ENCODE data around the gene CTBP2.

Gene CTBP2

DNA sequence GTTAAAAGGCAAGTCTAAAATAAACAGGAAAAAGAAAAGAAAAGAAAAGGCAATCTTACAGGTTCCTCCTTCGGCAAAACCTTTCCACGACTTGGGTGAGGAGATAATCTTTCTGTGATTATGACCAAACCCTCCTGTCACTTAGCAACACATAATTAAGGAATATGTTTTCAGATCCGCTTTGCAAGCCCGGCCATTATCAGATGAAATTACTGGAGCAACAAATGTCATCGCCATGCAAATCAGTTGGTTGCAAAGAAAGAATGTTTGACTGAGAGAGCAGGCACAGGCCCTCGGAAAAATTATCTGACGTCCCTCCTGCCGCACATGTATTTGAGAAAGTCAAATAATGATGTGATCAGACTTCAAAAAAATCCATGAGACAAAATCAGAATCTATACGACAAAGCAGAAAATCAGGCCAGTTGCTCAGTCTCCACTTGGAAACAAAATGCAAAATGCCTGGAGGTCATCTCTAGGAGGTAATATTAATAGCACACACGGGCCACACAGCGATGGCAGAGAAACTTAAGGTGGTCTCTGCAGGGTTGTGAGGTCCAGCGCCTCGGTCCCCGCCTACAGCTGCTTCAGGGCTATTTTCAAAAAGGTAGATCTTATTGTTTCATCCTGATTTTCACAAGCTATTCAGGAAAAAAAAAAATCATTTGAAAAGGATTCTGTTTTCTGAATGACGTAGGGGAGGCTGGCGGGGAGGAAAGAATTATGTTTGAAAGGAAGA is 135.7 kb downstream of the CTBP2 start:
- no peak for DNase-seq (ENCODE audit: low read depth)

DNA sequence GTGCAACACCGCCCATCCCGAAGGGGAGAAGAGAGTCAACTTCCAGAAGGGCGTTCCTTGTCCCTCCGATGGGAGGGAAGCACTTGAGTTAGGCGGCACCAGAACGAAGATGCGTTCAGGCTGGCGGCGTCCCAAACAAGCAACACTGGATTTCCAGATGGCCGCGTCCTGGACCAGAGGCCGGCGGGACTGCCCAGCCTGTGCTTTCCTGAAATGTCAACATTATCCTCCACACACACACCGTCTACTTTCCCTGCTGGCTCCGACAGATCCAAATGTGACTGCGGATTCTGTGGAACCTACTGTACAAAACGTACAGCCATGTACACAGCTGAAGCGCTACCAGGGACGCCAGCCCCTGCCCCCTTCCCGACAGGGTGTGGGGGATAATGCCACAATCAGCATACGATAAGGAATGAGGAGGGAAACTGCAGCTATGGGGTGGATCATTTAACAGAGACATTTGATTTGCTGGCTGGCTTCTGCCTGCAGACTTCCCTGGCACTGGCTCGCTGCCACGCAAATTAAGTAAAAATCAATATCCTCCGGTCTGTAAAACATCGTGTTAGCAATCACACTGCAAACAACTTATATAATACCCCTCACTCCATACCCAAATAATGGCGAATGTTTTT is 136.4 kb downstream of the CTBP2 start:
- DNase-seq (ENCODE audit: low read depth) = no peak

DNA sequence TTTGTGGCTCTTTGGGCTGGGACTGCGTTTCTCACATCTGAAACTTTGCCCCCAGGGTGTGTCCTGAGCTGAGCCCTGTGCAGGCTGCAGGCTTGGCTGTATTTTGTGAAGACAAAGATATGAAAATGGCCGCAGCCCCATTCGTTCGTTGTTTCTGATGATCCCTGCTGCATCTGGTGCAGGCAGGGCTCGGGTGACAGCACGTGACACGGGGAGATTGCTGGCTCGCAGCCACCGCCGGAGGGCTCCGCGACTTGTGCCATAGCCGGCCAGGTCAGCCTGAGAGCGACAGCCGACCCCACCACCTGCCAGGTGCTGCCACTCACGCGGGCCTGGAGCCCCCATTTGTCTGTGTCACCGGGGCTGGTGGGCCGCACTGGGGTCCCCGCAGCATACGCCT is 137.1 kb downstream of the CTBP2 start:
- DNase-seq (ENCODE audit: low read depth) = no peak

DNA sequence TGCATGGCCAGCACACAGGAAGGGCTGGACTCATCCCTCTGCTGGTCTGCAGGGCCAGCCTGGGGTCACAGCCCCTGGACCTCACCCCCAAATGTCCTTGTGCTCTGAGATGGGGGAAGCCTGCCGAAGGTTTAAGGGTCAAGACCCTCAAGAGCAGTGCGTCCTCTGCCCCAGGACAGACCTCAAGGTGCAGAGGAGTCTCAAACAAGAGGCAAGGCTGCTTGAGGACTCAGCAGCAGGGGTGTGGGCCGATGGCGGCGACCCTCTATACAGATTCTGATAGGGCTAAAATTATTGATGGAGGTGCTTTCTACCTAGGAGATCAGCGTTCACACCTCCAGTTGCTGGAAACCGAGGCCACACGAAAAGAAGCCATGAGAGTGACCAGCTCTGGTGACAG is 137.7 kb downstream of the CTBP2 start:
- DNase-seq (ENCODE audit: low read depth) = no peak

DNA sequence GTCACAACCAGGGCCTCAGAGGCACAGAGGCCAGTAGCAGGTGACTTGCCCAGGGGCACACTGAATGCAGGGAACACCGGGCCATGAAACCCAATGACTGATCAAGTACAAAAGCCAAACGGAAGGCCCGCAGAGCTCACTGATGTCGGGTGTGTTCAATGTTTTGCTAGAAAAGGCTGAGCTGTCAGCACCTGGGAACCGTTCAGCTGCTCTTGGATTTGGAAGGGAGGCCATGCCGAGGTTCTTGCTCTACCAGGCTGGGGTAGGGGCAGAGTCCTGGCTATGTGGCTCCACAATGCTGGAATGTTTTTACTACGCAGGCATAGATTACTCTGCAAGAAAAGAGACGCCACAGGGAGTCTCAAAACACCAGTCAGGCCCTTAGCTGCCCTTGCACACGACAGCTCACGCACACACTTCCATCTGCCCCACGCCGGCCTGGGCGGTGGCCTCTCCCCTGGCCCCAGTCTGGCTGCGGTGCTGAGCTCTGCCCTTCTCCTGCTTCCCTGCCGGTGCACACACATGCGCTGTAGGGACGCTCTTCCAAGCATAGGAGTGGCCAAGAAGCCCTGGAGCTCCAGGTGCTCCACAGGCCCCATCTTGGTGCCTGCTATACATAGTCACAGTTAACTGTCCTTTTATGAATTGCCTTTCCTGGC is 138.5 kb downstream of the CTBP2 start:
- no peak for DNase-seq (ENCODE audit: low read depth)

DNA sequence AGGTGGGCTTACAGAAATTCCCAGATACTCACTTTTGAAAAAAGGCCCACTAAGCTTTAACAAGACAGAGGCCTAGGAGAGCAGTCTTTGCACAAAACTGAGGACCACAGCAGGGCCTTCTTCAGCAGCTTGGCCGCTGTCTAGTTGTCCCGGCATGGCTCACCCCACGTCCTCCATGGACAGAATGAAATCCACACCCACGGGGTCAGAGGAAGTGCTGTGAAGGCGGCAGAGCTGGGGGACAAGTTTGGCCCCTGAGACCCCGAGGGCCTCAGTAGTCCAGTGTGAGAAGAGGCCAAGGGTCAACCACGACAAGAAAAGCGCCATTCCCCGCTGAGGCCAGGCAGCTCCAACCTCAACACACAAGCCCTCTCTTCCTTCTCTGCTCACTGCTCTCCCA is 139.5 kb downstream of the CTBP2 start:
- no peak for DNase-seq (ENCODE audit: low read depth)

DNA sequence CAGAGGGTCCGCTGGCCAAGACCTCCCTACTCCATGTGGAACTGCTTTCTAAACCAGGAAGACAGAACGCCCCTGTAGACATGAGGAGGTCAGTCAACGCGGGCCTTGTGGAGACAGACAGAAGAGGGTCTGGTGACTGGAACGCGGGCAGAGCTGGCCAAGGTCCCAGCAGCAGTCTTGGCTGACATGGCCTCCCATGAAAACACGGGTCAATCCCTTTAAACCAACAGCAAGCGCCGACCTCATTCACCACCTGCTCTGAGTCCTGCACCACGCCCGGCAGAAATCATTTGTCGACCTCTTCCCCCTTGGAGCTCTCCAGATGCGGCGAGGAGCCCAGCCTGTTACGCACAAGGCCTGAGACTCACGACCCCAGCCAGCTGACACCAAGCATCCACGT is 140.0 kb downstream of the CTBP2 start:
- no peak for DNase-seq (ENCODE audit: low read depth)

DNA sequence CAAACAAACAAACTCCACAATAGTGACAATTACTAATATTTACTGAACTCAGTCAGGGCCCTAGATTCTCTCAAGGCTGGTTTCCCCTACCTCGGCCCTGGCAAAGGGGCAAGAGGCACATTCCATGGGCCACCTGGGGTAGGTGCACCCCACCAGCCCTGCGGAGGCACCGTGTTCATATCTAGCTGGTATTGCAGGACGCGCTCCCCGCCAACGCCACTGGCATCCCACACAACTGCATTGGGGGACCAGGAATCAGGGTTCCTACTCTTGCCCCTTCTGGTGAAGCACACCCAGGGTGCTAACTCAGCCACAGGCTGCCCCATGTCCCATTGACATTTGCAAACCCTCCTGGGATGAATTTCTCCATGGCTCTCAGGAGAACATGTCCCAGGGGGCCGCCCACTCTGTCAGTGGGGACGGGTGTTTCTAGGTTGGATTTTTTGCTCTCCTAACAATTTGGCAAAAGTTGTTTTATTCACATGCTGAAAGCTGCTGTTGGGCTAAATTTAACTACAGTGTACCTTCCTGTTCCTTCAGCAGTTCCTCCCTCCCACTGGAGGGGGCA is 141.7 kb downstream of the CTBP2 start:
- no peak for DNase-seq (ENCODE audit: low read depth)

DNA sequence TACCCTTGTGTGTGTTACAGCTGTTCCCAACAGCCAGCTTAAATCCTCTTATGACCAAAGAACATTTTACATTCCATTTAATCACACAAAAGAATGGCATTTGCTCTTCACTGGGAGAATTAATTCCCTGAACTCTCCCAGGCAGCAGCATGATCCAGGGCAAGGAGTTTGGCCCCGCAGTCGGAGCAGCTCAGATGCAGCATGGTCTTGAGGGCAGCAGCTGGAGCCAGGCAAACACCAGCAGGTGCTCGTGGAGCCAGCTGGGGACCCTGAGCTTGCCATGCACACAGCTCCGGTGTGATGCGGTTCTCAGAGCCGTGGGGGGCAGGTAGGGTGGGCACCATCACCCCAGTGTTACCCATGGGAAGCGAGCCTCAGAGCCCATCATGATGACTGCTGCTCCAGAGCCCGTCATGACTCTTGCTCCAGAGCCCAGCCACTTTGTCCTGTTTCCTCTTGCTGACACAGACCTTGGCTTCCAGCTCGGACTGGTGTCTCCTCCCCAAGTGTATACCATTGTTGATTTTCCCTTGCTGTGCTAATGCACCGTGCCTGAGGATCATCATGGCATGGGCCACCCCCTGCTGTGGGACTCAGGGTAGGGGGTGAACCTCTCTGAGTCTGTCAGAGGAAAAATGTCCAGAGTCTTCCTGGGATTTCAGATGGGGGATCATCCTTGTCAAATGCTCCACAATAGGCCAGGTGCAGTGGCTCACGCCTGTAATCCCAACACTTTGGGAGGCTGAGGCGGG is 142.6 kb downstream of the CTBP2 start:
- no peak for DNase-seq (ENCODE audit: low read depth)

DNA sequence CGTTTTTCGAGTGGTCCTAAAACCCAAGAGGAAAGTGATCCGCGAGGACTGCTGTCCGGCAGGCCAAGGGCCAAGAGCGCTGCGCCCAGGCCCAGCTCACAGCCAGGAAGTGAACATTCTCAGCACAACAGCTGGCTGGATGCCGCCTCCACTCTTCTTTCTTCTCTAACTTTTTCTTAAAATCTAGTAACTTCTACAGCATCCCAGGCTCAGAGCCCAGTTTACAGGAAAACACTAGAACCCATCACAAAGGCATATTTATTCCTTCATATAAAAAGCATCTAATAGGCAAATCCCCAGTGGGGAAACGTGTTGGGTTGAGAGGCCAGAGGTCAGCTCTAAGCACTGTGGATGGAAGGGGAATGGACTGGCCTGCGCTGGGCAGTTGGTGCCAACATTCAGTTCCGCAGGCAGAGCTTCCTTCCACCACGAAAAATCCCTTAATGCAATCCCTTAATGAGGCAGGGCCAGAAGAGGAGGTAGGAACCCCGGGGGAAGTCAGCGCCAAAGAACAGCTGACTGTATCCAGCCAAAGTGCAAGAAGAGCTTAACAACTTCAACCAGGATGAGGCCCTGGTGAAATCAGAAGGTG is 143.7 kb downstream of the CTBP2 start:
- no peak for DNase-seq (ENCODE audit: low read depth)

DNA sequence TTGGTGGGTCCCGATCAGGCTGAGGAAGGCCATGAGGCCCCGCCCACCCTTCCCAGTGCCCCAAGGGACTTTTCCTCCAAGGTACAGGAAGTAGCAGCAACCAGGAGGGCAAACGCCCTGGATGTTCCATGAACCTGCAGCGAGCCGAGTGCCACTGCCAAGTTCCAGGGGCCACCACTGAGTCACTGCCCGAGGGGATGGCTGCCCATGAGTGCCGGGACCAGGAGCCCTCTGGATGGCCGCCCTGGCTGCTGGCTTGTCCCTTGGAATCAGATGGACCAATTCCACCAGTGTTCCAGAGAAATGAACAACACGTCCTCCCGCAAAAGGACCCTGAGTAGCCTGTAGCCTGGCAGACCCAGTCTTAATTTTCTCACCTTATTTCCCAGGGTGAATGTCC is 144.2 kb downstream of the CTBP2 start:
- DNase-seq (ENCODE audit: low read depth) = no peak

DNA sequence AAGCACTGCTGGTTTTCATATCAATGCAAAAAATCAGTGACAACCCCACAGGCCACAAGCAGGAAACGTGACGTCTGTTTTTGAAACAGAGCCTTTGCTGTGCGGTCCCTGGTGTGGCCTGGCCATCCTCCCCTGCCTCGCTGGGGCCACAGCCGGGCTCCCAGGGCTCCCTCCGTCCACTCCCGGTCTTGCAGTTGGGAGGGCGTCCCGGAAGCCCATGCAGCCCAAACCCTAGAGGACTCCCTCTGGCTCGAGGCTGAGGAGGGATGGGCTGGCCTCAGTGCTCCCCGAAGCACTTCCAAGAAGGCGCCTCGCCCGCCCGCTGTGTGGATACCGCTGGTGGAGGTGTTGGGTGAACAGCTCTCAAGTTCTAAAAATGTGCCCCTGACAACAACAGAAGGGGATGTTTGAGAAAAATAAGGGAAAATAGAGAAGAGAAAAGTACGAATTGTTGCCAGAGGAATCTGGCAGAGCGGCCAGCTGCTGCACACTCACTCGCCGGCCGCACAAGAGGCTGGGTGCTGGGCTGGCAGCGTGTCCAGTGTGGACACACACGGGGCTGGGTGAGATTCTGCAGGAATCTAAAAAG is 144.9 kb downstream of the CTBP2 start:
- no peak for DNase-seq (ENCODE audit: low read depth)

DNA sequence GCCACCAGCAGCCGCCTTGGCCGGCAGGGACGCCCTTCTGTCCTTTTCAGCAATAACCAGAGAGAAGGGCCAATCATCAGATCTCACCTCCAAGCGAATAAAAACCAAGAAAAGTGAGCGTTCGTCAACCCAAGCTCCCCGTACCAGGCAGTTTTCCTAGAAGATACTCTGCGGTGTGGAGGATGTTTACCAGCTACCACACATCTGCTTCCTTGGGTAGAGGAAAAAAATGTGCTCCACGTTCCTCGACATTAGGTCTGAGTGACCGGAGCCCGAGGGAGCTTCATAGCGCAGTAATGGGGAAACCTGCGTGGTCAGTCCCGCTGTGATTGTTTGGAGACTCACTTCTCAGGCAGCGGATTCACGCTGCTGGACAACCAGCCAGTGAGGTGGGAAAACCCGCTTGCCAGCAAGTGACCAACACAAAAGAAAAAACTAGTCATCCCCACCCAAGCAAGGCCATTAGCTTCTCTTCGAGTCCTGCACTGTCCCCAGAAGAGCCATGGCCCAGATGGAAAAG is 145.5 kb downstream of the CTBP2 start:
- no peak for DNase-seq (ENCODE audit: low read depth)

DNA sequence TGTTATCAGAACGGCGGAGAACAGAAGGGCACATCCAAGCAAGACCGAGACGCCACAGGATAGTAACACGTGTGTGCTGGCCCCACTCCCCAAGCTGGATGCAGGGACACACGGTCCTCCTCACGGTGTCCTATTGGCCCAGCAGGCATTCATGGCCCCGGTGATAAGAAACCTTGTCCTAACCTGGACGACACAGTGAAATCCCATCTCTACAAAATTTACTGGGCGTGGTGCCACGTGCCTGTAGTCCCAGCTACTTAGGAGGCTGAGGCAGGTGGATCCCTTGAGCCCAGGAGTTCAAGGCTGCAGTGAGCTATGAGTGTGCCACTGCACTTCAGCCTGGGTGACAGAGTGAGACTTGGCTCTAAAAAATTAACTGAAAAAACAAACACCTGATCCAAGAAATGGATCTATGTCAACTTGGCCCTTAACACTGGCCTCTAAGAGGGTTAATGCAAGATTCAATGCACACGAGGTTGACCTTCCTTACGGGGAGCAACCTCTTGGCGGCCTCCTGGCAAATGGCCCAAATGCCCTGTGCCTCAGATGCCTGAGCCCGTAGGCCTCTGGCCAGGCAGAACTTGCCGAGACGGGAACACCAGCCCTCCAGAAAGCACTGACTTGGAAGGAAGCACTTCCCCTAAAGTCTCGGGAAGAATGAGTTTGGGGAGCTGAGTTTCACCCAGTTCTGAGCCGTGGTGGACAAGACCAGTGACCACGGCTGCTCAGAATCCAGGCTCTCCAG is 146.1 kb downstream of the CTBP2 start:
- no peak for DNase-seq (ENCODE audit: low read depth)

DNA sequence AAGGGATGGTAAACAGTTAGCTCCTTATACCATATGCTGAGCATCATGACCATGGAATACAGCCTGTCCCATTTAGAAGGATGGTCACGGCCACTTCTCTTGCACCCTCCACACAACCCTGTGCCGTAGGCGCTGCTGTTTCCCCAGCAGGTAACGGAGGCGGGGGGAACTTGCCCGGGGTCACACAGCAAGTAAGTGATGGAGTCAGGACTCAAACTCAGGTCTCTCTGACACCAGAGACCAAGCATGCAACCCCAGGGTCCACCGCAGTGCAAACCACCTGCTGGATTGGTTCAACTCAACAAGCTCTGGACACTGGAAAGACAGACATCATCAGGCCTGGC is 146.9 kb downstream of the CTBP2 start:
- DNase-seq (ENCODE audit: low read depth) = no peak

DNA sequence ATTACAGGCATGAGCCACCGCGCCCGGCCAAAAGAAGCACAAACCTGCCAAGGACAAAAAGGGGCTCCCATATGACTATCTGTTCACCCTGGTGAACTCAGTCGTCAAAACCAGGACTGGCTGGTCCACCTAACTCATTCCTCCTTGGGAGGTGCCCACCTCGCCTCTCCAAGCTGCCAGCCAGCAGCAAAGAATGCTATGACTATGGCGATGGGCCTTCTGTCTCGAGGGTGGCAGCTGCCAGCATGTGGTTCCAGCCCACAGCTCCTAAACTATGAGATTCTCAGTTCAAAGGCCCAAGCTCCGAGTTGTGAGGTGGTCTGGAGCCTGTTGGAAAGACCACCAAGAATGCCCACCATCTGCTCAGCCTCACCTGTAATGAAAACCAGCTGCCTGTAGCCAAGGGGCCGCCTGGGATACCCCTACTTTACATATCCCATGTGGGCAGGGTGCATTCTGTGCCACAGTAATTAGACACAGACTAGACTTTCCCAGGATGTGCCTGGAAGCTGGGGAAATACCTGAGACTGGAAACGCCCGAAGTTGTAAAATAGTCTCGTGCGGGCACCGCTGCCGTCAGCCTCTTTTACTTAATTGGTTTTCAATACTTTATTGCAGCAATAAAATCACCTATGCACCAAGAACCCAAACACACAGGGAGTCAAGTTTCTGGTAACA is 147.4 kb downstream of the CTBP2 start:
- no peak for DNase-seq (ENCODE audit: low read depth)

DNA sequence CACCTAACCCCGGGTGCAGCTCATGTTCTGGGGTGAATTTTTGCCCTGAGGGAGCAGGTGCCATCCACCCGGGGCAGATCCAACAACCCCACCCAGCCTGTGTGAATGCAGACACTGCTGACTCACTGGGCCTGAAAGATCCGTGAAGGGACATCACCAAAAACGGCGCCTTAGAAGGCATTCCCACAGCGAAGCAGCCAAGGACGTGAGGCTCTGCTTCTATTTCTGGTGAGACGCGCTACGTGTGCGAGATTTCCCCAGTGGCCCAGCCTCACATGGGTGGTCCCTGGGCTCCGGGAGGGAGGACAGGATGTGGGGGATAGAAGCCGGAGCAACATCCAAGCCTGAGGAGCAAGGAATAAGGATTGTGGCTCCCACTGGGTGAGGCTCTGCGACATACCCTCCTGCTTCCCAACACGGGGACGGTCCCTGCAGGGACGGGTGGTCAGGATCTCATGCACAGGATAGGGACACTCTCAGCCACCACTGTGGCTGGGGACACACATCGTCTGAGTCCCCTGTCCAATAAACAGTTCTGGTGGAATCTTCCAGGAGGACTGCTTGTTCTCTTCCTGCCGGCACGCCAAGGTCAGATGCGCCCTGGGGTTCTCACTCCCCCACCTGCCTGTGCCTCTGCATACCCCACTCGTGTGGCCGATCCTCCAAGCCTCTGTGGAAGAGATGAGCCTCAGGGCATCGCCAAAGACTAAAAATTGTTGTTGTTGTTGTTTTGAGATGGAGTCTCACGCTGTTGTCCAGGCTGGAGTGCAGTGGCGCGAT is 148.2 kb downstream of the CTBP2 start:
- no peak for DNase-seq (ENCODE audit: low read depth)

DNA sequence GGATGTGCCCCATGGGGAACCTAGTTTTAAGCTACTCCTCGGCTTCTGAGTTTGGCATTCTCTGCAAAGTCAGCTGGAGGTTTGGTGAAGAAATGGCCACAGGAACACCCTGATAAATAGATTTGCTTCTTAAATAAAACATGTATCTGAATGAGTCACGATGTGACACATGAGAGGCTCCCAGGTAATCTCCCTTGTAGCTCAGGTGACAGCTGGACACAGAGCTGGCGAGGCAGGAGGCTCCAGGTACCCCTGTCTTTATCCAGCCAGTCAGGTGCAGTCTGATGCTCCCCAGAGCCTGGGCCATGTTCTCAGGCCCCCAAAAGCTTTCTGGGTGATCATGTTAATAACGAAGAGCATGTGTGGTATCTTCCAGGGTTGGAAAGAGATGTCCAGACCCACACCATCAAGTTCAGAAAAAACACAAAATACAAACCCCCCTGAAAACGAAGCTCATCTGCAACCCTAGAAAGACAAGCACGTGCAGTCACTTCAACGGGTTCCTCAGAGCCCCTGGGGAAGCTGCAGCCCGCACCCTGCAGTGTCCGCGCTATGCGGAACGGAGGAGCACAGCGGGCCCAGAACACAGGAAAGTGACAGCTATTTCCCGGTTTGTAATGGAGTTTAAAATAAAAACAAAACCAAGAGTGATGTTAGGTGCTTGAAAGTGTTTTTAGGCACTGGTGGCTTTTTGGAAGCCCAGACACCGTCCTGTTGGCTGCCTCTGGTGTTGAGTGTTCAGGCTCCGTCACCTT is 149.0 kb downstream of the CTBP2 start:
- DNase-seq (ENCODE audit: low read depth) = no peak

DNA sequence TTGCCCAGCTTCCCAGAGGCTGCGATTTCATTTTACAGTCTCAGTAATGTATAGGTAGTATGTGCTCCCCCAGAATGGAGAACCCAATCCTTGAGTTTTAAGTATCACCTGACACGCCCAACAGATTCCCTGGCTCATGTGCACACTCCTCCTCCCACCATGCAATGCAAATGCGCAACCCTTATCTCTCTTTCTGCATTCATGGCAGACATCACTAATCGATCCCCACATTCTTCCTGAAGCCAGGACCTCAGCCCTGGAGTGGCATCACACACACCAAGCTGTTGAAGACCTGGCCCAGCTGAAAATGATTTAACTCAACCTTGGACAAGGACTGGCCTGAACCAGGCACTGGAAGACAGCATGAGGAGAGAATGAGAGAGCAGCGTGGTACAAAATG is 150.0 kb downstream of the CTBP2 start:
- no peak for DNase-seq (ENCODE audit: low read depth)
